ENCODE measurements around the gene ABCG1. TPM values are rescaled to one million over a fixed set of nuclear protein-coding genes. Genes with fewer than 3 reads are reported as not detected.

Gene ABCG1
- total RNA-seq, 1 donor from 2014 or later = 7.3 TPM

DNA sequence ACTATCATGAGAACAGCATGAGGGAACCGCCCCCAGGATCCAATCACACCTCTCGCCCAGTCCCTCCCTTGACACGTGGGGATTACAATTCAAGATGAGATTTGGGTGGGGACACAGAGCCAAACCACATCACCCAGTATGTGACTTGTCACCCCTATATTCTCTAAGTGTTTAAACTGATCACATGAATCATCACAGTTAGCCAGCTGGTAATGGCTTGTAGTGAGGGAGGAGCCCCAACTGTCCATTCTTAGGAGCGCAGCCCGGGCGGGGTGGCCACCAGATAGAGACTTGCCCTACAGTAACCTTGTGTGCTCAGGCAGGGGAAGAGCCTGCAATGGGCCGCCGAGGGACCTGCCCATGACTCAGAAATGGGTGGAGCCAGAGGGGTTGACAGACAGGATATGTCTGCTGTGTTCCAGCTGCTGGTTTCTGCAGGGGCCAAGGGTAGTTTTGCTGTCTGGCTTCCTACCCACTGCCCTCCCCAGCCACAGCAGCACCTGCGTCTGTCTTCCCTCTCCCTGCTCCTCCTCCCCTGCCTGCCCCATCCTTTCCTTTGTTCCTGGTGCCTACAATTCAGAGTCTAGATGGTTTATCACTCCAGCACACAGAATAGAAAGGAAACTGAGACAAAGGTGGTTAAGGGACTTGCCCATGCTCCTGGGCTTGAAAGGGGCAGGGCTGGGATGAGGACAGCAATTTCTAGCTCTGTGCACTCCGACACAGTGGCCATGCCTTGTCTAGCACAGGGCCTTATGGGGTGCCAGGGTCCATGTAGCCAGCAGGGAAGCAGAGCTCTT lies 9.2 kb downstream of the ABCG1 start:
- intact Hi-C loops (cut with DNase I) = no loop called here
- peak; percentile 96 for ATAC-seq (ENCODE audit: poor library complexity)
- DNase-seq = peak; percentile 95

DNA sequence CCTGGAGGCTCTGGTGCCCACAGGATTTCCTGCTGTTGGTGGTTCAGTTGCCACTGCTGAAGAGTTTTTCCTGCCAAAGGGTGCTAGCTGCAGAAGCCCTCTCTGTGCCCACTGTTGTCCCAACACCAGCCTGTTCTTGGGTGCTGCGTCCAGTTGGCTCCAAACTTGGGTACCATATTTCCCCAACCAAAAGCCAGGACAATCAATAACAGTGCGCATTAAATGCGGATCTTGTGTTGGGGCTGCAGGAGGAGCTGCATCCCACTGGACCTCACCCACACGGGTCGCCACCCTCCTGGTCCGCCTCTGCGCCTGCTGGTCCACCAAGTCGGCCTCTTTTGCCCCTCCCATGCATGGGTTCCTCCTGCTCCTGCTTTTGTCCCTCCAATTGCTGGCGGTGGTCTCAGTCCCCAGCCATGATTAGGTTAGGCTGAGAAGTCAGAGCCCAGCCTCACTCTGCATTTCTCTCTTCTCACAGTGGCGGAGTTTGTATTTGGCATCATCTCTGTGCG lies 9.8 kb downstream of the ABCG1 start:
- intact Hi-C loops (cut with DNase I) = no loop called here
- ATAC-seq (ENCODE audit: poor library complexity) = no peak
- no peak for DNase-seq

GRCh38 chr21:42229676-42230075 lies 10.7 kb downstream of the ABCG1 start:
- DNase-seq (no peak), ATAC-seq (ENCODE audit: poor library complexity) (no peak)
- intact Hi-C loops (cut with DNase I) = no loop called here

- intact Hi-C loops (cut with DNase I) = no loop called here
- DNase-seq (no peak), ATAC-seq (ENCODE audit: poor library complexity) (no peak)
Observed at GRCh38 chr21:42230178-42230577, 11.2 kb downstream of the ABCG1 start.

DNA sequence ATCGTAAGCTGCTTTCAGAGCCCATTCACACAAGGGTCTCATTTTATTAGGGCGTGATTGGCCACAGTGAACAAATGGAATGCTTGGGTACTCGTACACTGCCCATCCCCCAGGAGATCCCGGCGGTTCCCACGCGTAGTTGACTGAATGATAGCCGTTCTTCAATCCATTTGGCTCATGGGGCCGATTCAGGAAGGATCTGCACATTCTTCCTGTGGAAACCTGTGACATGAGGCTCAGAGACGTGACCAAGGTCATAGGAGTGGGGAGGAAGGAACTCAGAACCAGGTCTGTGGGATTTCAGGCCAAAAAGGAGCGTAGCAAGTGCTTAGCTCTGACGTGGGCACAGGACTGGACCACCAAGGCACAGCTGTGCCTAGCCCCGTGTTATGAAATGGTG lies 11.7 kb downstream of the ABCG1 start:
- ATAC-seq (ENCODE audit: poor library complexity) = no peak
- no peak for DNase-seq
- intact Hi-C loops (cut with DNase I) = no loop called here

GRCh38 chr21:42231756-42232155 lies 12.8 kb downstream of the ABCG1 start:
- intact Hi-C loops (cut with DNase I) = no loop called here
- ATAC-seq (ENCODE audit: poor library complexity) = no peak
- DNase-seq = no peak

- no peak for ATAC-seq (ENCODE audit: poor library complexity)
- no peak for DNase-seq
- intact Hi-C loops (cut with DNase I) = no loop called here
Observed at GRCh38 chr21:42232176-42232825, 13.4 kb downstream of the ABCG1 start.

GRCh38 chr21:42233067-42233961 lies 14.4 kb downstream of the ABCG1 start:
- peak; percentile 79 for ATAC-seq (ENCODE audit: poor library complexity)
- intact Hi-C loops (cut with DNase I) = no loop called here
- DNase-seq = peak; percentile 88

DNA sequence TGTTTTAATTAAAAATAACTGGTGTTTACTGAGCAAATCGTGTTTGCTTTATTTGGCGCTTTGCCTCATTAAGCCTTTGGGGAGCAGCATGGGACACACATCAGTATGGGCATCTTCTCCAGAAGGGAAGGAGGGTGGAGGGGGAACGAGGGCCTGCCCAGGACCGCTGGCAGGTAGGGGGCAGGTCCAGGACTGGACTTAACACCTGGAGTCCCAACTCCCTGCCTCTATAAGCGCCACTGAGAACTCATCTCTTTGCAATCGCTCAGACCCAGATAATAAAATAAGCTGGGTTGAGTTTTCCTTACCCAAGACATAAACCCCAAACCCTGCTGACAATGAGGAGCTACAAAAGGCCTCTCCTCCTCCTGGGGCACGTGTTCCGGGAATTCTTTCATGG lies 15.1 kb downstream of the ABCG1 start:
- intact Hi-C loops (cut with DNase I) = no loop called here
- ATAC-seq (ENCODE audit: poor library complexity) (no peak), DNase-seq (no peak)

DNA sequence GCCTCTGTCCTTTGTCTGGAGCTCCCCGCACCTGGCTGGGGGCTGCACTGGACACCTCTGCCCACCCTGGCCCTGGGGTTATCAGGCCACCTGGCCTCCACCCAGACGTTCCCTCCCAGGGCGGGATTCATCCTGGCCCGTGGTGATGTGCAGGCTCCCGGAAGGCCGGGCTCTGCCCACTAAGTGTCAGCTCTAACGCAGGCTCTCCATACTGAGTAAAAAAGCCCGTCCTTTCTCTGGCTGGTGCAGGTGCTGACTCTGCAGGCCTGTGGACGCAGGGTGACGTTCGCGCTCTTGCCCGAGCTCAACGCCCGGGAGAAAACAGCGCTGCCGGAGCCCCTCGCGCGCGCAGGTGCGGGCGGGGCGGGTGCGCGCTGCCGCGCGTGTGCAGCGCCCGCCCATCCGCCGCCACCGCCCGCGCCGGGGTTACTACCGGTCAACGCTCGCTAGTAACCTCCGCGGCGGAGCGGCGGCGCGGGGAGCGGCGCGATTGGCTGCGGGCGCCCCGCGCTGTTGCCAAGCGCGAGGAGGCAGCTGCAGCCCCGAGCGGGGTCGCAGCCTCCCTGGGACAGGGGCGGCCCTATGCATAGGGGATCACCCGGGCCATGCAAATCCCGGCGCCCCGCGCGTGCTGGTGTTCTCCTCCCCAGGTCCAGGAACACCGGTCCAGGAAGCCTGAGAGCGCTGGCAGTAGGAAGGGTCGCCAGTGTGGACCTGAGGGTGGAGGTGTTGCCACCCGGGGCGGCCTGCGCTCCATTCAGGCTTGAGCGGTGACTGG lies 15.7 kb downstream of the ABCG1 start:
- DNase-seq (peak; percentile 84), ATAC-seq (ENCODE audit: poor library complexity) (peak; percentile 72)
- intact Hi-C loops (cut with DNase I) = no loop called here

DNA sequence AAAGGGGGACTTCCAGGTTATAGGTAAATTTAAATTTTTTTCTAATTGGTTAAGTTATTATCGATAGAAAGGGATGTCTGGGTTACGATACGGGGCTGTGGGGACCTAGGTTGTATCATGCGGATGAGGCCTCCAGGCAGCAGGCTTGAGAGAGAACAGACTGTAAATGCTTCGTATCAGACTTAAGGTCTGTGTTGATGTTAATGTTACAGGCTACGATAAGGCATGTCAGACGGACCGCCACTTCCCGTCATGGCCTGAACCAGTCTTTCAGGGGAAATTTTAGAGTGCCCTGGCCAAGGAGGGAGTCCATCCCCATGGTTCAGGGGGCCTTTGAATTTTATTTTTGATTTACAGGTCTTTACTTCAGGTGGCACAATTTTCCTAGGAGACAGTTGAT lies 16.7 kb downstream of the ABCG1 start:
- intact Hi-C loops (cut with DNase I) = no loop called here

GRCh38 chr21:42236014-42236413 lies 17.1 kb downstream of the ABCG1 start:
- DNase-seq (peak; percentile 74), ATAC-seq (ENCODE audit: poor library complexity) (peak; percentile 37)
- intact Hi-C loops (cut with DNase I) = no loop called here

More for the DNA sequence above, 16.7 kb downstream of the ABCG1 start:
- DNase-seq = peak; percentile 43
- ATAC-seq (ENCODE audit: poor library complexity) = no peak

DNA sequence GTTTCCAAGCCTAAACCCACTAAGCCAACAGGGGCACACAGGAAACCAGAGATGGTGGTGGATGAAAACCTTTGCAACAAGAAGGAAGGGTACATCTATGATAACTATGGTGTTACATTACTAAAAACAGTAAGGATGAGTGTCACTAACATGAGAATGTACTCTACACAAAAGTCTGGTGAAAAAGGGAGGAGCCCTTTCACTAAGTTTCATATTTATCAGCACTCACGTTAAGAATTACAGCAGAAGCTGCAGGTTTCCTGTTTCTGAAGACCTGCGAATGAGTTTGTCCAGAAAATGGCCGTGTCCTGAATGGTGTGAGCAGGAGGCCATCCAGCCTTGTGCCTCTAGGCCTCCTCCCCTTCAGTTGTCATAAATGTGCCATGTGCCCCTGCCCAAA lies 17.8 kb downstream of the ABCG1 start:
- intact Hi-C loops (cut with DNase I) = no loop called here
- DNase-seq = no peak
- no peak for ATAC-seq (ENCODE audit: poor library complexity)

GRCh38 chr21:42237161-42237560 lies 18.2 kb downstream of the ABCG1 start:
- ATAC-seq (ENCODE audit: poor library complexity) (no peak), DNase-seq (peak; percentile 5)
- intact Hi-C loops (cut with DNase I) = no loop called here

- DNase-seq (peak; percentile 10), ATAC-seq (ENCODE audit: poor library complexity) (no peak)
- intact Hi-C loops (cut with DNase I) = no loop called here
Observed at GRCh38 chr21:42237577-42237976, 18.6 kb downstream of the ABCG1 start.

DNA sequence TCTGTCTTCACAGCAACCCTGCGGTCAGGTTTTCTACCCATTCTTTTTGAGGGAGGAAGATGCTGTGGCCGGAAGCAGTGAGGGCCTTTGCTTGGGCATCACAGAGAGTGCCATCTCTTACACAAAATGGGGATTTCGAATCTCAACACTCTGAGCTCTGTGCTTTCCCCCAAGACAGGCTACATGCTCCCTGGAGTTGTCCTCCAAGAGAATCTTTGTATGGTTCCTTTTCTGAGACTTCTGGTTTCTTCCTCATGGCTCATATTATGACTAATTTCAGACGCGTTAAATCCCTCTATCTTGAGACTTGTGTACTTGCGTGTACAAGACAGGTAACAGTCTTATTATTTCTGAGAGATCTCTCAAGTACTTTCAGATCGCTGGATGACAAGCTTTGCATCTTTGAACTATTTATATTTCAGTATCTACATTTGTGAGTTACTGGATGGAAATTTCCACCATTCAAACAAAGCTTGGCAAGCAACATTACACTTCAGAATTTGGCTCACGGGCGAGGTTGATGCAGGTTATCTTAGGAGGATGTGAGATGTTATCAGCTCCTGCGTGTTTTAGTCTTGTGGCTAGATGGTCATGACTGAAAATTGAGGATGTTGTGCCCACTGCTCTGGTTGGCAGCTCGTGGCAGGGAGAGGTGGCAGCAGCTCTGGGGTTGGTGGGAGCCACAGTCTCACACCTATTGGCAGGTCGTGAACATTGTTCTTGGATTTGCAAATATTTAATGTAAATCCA lies 19.4 kb downstream of the ABCG1 start:
- DNase-seq = peak; percentile 22
- intact Hi-C loops (cut with DNase I) = no loop called here
- no peak for ATAC-seq (ENCODE audit: poor library complexity)

GRCh38 chr21:42239556-42239955 lies 20.6 kb downstream of the ABCG1 start:
- DNase-seq (peak; percentile 27), ATAC-seq (ENCODE audit: poor library complexity) (no peak)
- intact Hi-C loops (cut with DNase I) = no loop called here

DNA sequence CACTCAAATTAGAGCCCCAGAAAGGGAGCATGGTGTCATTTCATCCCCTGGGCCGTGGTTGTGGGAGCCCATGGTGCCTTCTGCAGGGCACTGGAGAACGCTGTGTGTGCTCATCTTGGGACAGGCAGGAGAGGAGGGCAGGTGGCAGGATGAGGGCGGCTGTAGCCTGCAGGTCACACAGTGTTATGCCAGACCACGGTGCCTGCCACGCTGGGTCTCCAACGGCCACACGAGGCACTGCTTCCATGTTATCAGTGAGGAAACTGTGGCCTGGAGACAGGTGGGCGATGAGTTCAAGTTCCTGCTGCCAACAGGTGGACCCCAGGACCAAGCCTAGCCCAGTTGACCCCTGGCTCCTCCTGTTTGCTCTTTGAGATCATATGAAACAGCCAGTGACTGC lies 21.0 kb downstream of the ABCG1 start:
- intact Hi-C loops (cut with DNase I) = no loop called here
- ATAC-seq (ENCODE audit: poor library complexity) = no peak
- DNase-seq = peak; percentile 12

All from Right ventricle myocardium superior (tissue), 1 donor.